GM12874 (cell line): ENCODE data around the gene TSPAN8.

ENCODE experiments used
- CTCF ChIP-seq: IDR thresholded peaks from 2 replicates; pipeline ENCODE4 v1.5.1; 2011; ENCODE audit warnings: low read depth, mild to moderate bottlenecking, control low read depth, low read length, moderate library complexity; ENCODE audit not compliant: insufficient read depth

TSPAN8 gene

GRCh38 chr12:71125949-71126348, 31.9 kb downstream of the TSPAN8 start:
- no peak for TF ChIP-seq CTCF

DNA sequence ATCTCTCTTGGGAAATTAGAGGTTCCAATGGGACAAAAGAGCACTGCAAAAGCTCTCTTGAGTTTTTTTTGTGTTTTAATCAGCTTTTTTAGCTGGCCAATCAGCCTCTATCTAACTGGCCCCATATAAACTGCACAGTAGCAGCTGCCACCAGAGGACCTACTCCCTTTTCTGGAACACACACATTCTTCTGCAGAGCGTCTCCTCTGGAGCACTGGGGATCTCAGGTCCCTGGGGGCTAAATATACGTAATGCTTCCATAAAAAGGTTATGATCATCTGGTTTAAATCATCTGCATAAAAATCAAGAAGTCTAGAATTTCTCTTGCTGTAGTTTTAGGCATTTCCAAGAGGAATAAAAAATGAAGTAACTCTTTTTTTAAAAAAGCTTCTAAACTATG, 32.3 kb downstream of the TSPAN8 start:
- no peak for TF ChIP-seq CTCF

DNA sequence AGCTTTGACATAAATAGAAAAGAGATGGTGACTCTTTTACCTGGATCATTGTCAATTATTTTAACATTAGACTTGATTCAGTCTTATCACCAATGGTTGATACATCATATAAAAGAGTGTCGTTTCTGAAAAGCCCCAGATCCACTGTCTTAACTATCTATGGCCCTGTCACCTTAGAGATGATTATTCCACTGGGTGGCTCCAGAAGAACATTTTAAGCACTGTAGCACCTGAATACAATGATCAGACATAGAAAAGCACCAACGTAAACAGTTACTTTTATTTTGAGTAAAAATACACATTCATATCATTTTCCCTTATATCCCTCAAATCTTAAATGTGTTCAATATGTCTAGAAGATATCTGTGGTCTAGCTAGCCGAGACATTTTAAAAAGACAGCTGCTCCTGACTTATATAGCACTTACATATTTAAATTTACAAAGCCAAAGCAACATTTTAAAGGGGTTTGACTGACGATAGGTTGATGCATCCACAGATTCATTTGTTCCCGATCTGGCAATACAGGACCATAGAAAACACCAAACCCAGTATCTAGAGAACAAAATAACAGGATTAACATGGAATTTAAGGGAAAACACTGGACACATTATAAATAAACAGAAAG, 32.9 kb downstream of the TSPAN8 start:
- TF ChIP-seq CTCF = no peak

GRCh38 chr12:71109834-71110233, 48.0 kb downstream of the TSPAN8 start:
- no peak for TF ChIP-seq CTCF

- TF ChIP-seq CTCF = no peak
These were observed 49.4 kb downstream of the TSPAN8 start for GRCh38 chr12:71108355-71108754.

DNA sequence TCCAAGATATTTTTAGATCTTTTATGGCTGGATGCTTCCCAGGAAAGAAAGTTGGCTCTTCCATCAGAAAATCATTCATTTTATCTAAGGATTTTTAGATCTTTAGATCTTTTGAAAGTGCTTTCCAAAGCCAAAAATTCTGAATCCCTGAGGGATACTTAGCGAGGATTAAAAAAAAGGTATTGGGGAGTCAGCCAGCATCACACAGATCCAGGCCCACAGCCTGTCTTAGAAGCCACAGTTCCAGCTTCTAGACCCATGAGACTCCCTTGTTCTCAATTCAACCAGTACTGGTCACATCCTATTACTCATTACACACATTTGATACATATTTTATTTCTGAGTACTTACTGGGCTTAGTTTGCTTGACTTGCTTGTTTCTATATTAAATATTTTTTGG, 49.9 kb downstream of the TSPAN8 start:
- TF ChIP-seq CTCF = no peak

DNA sequence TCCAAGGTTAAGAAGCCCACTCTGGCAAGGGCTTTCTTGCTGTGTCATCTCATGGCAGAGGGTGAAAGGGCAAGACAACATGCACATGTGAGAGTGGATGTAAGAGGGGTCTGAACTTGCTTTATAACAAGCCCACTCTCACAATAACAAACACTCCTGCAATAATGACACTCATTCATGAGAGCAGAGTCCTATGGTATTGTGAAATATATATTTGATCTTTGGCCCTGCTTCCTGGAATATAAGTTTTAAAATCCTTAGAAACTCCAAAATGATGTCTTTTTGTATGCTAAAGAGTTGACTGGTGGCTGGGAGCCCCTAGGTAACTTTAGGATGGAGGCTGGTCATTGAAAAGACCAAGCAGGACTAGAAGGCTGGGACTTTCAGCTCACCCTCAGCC, 51.8 kb downstream of the TSPAN8 start:
- no peak for TF ChIP-seq CTCF
